GM23338 (cell line): ENCODE data around the gene GZMB.

ENCODE experiments used
- CTCF ChIP-seq, 2 experiments: fragments of 200-600 bp in 1 of 2; sonication (generic) in 1 of 2; conservative IDR thresholded peaks; 2 replicates each; pipeline versions ENCODE4 v1.5.1 to v1.6.1; 2016 to 2017; ENCODE audit warnings: antibody characterized with exemption in 2 of 2, low read depth in 2 of 2, mild to moderate bottlenecking in 2 of 2, moderate library complexity in 1 of 2
- EZH2phosphoT487 ChIP-seq: fragments of 200-600 bp; sonication (generic); IDR thresholded peaks from one replicate; pipeline ENCODE4 v1.8.1; 2018; ENCODE audit warnings: antibody characterized with exemption; ENCODE audit not compliant: unreplicated experiment
- POLR2AphosphoS5 ChIP-seq: IDR thresholded peaks from 2 replicates; pipeline ENCODE4 v1.6.1; 2016; ENCODE audit warnings: antibody characterized with exemption, low read depth

DNA sequence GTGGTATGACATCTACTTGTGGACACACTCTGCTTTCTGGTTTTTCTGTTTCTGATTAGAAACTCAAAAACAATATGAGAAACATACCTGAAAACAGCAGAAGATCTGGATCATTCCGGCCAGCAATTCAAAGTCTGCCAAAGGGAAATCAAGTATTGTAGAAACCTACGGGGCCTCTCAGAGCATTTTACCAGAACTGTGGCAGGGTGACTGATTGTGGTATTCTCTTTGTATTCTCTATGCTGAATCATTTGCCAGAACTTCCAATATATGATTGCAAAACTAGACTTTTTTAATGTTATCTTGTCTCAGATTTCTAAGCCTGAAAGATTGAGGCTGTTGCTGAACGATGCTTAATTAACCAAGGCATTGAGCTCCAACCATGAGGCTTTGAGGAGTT lies 5.9 kb upstream of the GZMB start:
- TF ChIP-seq CTCF (conservative IDR thresholded peaks at IDR 0.05; ENCODE audit: low read depth in 2 of 2) = no peak
- no peak for TF ChIP-seq POLR2AphosphoS5
- no peak for TF ChIP-seq EZH2phosphoT487
